Epithelial cell of esophagus (primary cell): ENCODE results near the gene CDK5.

Experiments
- DNase-seq: peaks from one replicate; pipeline ENCODE4 v3.0.0; 2010; ENCODE audit warnings: low read depth
- H3K4me3 ChIP-seq: 2 replicates; pipeline ENCODE4 v1.5.1; 2011; ENCODE audit warnings: mild to moderate bottlenecking, low read length, control low read depth
- TF ChIP-seq, protein P1 (sequence below): IDR thresholded peaks from 2 replicates; pipeline ENCODE4 v1.5.1; 2011; ENCODE audit warnings: low read depth, mild to moderate bottlenecking, low read length, control low read depth, inconsistent platforms; ENCODE audit not compliant: insufficient read depth; ENCODE audit errors: missing control alignments

Gene CDK5

DNA sequence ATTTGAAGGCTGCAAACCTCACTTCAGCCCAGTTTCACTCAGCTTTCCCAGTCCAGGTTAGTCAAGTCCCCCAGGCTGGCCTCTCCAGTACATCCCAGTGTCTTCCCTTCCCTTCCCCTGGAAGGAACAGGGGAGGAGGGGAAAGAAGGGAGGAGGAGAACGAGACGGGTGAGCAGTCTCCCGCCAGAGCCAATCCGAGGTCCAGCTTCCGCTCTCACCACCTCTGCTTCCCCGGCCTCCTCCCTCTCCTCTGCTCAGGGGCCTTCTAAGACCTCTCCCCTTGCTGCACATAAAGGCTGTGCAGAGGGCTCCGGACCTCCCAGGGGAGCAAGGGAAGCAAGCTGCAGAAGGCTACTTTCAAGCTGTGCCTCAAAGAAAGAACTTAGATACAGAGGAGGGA is 37.5 kb downstream of the CDK5 start:
- DNase-seq = no peak
- TF ChIP-seq, protein P1, sequence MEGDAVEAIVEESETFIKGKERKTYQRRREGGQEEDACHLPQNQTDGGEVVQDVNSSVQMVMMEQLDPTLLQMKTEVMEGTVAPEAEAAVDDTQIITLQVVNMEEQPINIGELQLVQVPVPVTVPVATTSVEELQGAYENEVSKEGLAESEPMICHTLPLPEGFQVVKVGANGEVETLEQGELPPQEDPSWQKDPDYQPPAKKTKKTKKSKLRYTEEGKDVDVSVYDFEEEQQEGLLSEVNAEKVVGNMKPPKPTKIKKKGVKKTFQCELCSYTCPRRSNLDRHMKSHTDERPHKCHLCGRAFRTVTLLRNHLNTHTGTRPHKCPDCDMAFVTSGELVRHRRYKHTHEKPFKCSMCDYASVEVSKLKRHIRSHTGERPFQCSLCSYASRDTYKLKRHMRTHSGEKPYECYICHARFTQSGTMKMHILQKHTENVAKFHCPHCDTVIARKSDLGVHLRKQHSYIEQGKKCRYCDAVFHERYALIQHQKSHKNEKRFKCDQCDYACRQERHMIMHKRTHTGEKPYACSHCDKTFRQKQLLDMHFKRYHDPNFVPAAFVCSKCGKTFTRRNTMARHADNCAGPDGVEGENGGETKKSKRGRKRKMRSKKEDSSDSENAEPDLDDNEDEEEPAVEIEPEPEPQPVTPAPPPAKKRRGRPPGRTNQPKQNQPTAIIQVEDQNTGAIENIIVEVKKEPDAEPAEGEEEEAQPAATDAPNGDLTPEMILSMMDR = no peak
- H3K4me3 ChIP-seq = no peak overlapping the region

DNA sequence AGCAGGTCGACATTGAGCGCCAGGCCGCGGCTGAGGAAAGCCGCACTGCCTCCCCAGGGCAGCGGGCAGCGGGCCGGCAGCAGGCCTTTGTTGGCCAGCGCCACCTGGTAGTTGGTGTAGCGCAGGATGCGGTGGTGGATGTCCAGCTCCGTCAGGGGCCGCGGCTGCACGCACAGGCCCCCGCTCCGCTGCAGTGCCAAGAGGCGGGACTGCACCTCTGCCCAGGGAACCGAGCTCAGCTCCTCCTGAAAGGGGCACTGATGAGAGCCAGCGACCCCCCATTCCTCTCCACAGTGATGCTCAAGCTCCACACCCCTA is 38.6 kb downstream of the CDK5 start:
- DNase-seq = no peak
- TF ChIP-seq, protein P1 = no peak
- H3K4me3 ChIP-seq = no peak overlapping the region

DNA sequence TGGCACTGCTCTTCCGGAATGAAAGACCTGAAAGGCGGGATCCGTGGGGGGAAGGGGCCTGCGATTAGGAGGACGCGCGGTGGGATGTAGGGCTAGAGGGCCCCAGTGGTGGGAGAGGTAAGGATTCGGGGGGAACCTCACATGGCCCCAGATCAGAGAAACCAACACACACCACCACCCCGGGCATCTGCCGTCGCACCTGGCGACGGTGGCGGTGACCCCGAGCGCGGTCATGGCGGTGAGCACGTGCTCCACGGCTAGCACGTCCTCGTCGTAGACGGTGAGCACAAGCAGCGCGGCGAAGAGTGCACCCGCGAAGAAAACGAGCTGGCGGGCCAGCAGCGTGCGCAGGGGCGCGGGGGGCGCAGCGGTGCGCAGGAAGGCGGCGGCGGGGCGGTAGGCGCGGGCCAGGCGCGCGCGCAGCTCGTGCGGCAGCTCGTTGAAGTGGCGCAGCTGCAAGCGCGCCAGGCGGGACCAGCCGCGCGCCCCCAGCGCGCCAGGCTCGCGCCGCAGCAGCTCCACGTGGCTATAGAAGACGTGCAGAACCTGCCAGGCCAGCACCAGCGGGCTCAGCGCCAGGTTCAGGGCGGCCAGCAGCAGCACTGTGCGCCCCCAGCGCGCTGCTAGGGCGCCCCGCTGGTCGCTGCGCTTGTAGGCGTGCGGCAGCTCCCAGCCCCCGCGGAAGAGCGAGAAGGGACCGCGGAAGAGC is 39.1 kb downstream of the CDK5 start:
- TF ChIP-seq, protein P1 = no peak
- DNase-seq = peak; percentile 48
- H3K4me3 ChIP-seq = peak overlapping the region; percentile 4

DNA sequence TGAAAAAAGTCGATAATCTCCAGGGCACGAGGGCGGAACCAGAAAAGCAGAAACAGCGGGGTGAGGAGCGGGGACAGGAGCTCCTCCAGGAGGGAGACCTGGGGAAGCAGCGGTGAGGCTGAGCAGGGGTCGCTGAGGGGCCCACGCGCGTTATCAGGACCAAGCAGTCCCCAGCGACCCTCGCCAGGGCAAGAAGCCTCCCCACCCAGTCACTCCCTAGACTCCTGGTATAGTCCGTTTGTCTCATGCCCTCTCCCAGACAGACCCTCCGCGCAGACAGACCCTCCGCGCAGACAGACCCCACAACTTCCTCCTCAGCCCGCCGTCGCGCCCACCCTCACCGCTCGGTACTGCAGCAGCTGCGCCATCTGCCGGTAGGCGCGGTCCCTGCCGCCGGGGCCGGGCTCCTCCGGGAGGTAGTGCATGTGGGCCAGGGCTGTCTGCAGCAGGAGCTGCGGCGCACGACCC is 39.7 kb downstream of the CDK5 start:
- peak; percentile 51 for DNase-seq
- no peak overlapping the region for H3K4me3 ChIP-seq
- TF ChIP-seq, protein P1 = peak; percentile 74

DNA sequence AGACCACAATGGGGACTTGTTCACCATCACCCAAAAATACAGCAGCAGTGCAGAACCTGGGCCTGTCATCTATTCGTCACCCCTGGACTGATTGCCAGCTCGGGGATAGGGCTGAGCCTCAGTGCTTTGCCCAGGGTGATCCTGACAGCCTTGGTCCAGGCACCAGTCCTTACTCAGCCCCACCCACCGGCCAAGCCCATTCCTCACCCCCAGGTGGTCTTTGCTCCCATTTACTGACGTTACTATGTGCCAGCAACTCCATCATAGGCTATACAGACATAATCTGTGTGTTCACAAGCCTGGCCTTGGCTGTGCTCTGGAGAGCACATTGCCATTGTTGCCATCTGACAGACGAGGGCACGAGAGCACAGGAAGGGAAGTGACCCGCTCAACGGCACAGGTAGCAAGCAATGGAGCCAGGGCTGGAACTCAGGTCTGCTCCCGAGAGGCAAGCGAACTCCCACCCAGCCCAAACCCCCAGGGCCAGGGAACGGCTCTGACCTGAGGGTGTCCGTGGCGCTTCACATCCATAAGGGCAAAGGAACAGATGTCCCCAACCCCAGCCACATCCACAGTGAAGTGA is 40.2 kb downstream of the CDK5 start:
- TF ChIP-seq, protein P1 = no peak
- no peak for DNase-seq
- no peak overlapping the region for H3K4me3 ChIP-seq

DNA sequence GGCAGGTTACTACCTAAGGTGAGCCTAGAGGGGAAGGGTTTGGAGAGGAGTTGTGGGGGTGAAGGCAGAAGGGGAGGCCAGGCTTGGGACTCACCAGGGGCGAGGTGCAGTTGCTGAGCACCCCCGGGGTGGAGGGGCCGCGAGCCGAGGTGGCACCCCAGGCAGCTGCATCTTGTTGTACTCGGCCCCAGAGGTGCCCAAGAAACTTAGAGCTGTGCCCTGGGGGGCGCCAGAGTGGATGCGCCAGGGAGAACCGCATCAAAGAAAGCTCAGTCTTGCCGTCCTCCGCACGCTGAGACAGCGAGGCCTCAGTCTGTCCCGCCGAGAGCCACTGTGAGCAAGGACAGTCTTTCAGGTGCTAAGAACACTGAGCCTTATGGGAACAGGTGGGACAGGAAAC is 40.8 kb downstream of the CDK5 start:
- no peak for DNase-seq
- no peak overlapping the region for H3K4me3 ChIP-seq
- TF ChIP-seq, protein P1 = no peak

DNA sequence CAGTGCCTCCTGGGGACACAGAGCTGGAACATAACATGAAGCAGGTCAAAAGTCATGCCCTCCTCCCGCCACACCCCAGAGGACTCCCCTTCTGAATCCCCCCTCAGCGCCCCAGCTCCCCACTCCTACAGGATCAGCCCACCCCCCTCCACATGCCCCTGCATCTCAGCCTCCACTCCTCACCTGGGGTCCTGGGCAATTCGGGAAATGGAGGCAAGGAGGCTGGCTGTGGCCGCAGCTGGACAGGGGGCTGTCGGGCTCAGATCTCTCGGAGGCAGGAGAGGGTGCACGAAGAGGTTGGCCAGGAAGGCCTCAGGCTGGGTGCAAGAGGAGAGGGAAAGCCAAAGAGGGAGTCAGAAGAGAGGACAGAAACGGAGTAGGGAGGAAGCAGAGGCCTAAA is 41.2 kb downstream of the CDK5 start:
- no peak for DNase-seq
- TF ChIP-seq, protein P1 = no peak
- H3K4me3 ChIP-seq = no peak overlapping the region
